NT2/D1 (cell line): Measurements from ENCODE around the gene CIAO2A.

Source experiments
- DNase-seq: peaks from one replicate; pipeline ENCODE4 v3.0.0-alpha.2; 2011; ENCODE audit warnings: low read depth, low spot score
- H3K27me3 ChIP-seq: 2 replicates; pipeline ENCODE4 v1.6.0; 2011; ENCODE audit warnings: mild to moderate bottlenecking; ENCODE audit not compliant: insufficient read length, insufficient read depth
- H3K36me3 ChIP-seq: 2 replicates; pipeline ENCODE4 v1.6.1; 2011; ENCODE audit warnings: mild to moderate bottlenecking, low read length, mixed read lengths; ENCODE audit not compliant: insufficient read depth, insufficient read length
- H3K4me1 ChIP-seq: 2 replicates; pipeline ENCODE4 v1.5.1; 2011; ENCODE audit not compliant: insufficient read depth, insufficient read length
- H3K4me3 ChIP-seq: 2 replicates; pipeline ENCODE4 v1.5.1; 2011; ENCODE audit warnings: low read depth; ENCODE audit not compliant: insufficient read length
- H3K9ac ChIP-seq: 2 replicates; pipeline ENCODE4 v1.6.0; 2011; ENCODE audit warnings: low read depth; ENCODE audit not compliant: insufficient read length
- H3K9me3 ChIP-seq: 2 replicates; pipeline ENCODE4 v1.5.1; 2011; ENCODE audit warnings: mild to moderate bottlenecking, low read length; ENCODE audit not compliant: insufficient read depth
- SUZ12 ChIP-seq: IDR thresholded peaks from 2 replicates; pipeline ENCODE4 v1.6.1; 2011; ENCODE audit not compliant: insufficient read length, insufficient read depth; ENCODE audit errors: extremely low read depth
- YY1 ChIP-seq: IDR thresholded peaks from 2 replicates; pipeline ENCODE4 v1.6.1; 2011; ENCODE audit not compliant: insufficient read length, insufficient read depth
- ZNF274 ChIP-seq: IDR thresholded peaks from 2 replicates; pipeline ENCODE4 v1.6.1; 2011; ENCODE audit warnings: mild to moderate bottlenecking, low read depth, low read length

Gene CIAO2A

GRCh38 chr15:64045774-64046420 is 47.7 kb downstream of the CIAO2A start:
- Histone ChIP-seq H3K9me3 (no peaks in the 10 kb centered on the region), H3K9ac (peak overlapping the region; percentile 73), H3K27me3 (peaks cover 37% of the 10 kb centered on the region), H3K4me1 (peaks cover 7% of the 10 kb centered on the region), H3K4me3 (peak overlapping the region; percentile 55), H3K36me3 (no peaks in the 10 kb centered on the region)
- TF ChIP-seq ZNF274 (no peak), SUZ12 (no peak), YY1 (no peak)
- no peak for DNase-seq

GRCh38 chr15:64045101-64045435 is 48.6 kb downstream of the CIAO2A start:
- Histone ChIP-seq H3K9ac (no peak overlapping the region), H3K9me3 (no peaks in the 10 kb centered on the region), H3K36me3 (no peaks in the 10 kb centered on the region), H3K4me1 (peaks cover 7% of the 10 kb centered on the region), H3K4me3 (no peak overlapping the region), H3K27me3 (peaks cover 37% of the 10 kb centered on the region)
- DNase-seq: no peak
- TF ChIP-seq YY1 (no peak), ZNF274 (no peak), SUZ12 (no peak)

- Histone ChIP-seq H3K4me1 (peaks cover 7% of the 10 kb centered on the region), H3K36me3 (no peaks in the 10 kb centered on the region), H3K9me3 (no peaks in the 10 kb centered on the region), H3K4me3 (no peak overlapping the region), H3K9ac (no peak overlapping the region), H3K27me3 (peaks cover 37% of the 10 kb centered on the region)
- TF ChIP-seq YY1: no peak
- no peak for TF ChIP-seq SUZ12
- no peak for TF ChIP-seq ZNF274
- DNase-seq: no peak
Measured at GRCh38 chr15:64044300-64045100, 49.1 kb downstream of the CIAO2A start.

GRCh38 chr15:64038878-64039610 is 54.6 kb downstream of the CIAO2A start:
- Histone ChIP-seq H3K9me3 (no peaks in the 10 kb centered on the region), H3K9ac (no peak overlapping the region), H3K36me3 (no peaks in the 10 kb centered on the region), H3K27me3 (no peaks in the 10 kb centered on the region), H3K4me1 (no peaks in the 10 kb centered on the region), H3K4me3 (no peak overlapping the region)
- DNase-seq: peak; percentile 32
- TF ChIP-seq YY1: no peak

- H3K27me3 ChIP-seq: no peaks in the 10 kb centered on the region
- no peaks in the 10 kb centered on the region for H3K36me3 ChIP-seq
- H3K4me3 ChIP-seq: no peak overlapping the region
- no peak for TF ChIP-seq ZNF274
- no peak for TF ChIP-seq SUZ12
- TF ChIP-seq YY1: no peak
- no peak for DNase-seq
- no peak overlapping the region for H3K9ac ChIP-seq
- no peaks in the 10 kb centered on the region for H3K4me1 ChIP-seq
- H3K9me3 ChIP-seq: no peaks in the 10 kb centered on the region
Measured at GRCh38 chr15:64037966-64038365, 55.7 kb downstream of the CIAO2A start.

- H3K9me3 ChIP-seq: no peaks in the 10 kb centered on the region
- H3K4me1 ChIP-seq: no peaks in the 10 kb centered on the region
- H3K4me3 ChIP-seq: no peak overlapping the region
- no peak for TF ChIP-seq SUZ12
- no peak for TF ChIP-seq YY1
- no peak for TF ChIP-seq ZNF274
- H3K27me3 ChIP-seq: no peaks in the 10 kb centered on the region
- no peaks in the 10 kb centered on the region for H3K36me3 ChIP-seq
- no peak overlapping the region for H3K9ac ChIP-seq
- DNase-seq: no peak
Measured at GRCh38 chr15:64037116-64037515, 56.5 kb downstream of the CIAO2A start.

- TF ChIP-seq YY1: no peak
- no peak for TF ChIP-seq ZNF274
- no peak for TF ChIP-seq SUZ12
- H3K9me3 ChIP-seq: no peaks in the 10 kb centered on the region
- H3K9ac ChIP-seq: no peak overlapping the region
- H3K4me1 ChIP-seq: no peaks in the 10 kb centered on the region
- H3K27me3 ChIP-seq: no peaks in the 10 kb centered on the region
- no peaks in the 10 kb centered on the region for H3K36me3 ChIP-seq
- DNase-seq: no peak
- H3K4me3 ChIP-seq: no peak overlapping the region
Measured at GRCh38 chr15:64035525-64035924, 58.1 kb downstream of the CIAO2A start.
